Activated B cell treated with CpG ODN at 0.5 μM for 24 hours (primary cell): Measurements from ENCODE around the gene ZFP82. TPM values are rescaled to one million over a fixed set of nuclear protein-coding genes. Genes with fewer than 3 reads are reported as not detected.
A peak's percentile ranks its signal among the peaks of the same experiment; 100 is the strongest.

ENCODE experiments used
- ATAC-seq: fragments of 200-7000 bp; cut with Tn5 transposase; one replicate; pipeline ENCODE4 v1.10.0; 2021; ENCODE audit warnings: low read depth, mild to moderate bottlenecking, moderate library complexity
- CTCF ChIA-PET: fragments of 350-600 bp; sonication (Branson Sonifier 250); formaldehyde crosslinking; loops from one replicate; lab custom pipeline; 2021; ENCODE audit warnings: antibody characterized with exemption; lab: Charles Lee
- POLR2A ChIA-PET: fragments of 350-600 bp; sonication (Branson Sonifier 250); formaldehyde crosslinking; loops from one replicate; lab custom pipeline; 2021; ENCODE audit warnings: antibody characterized with exemption; lab: Charles Lee
- DNase-seq: peaks from one replicate; pipeline ENCODE4 v3.0.0; 2022
- H3K27ac Mint-ChIP-seq: one replicate; pipeline ENCODE4 v1.8.0; 2020; ENCODE audit warnings: mixed read lengths
- H3K27me3 Mint-ChIP-seq: one replicate; pipeline ENCODE4 v1.8.0; 2021; ENCODE audit warnings: mixed read lengths
- H3K36me3 Mint-ChIP-seq: one replicate; pipeline ENCODE4 v1.8.0; 2021; ENCODE audit warnings: low read depth, mixed read lengths
- H3K4me1 Mint-ChIP-seq: one replicate; pipeline ENCODE4 v1.8.0; 2021; ENCODE audit warnings: mixed read lengths
- H3K4me3 Mint-ChIP-seq: one replicate; pipeline ENCODE4 v1.8.0; 2020; ENCODE audit warnings: mild to moderate bottlenecking, mixed read lengths
- H3K9me3 Mint-ChIP-seq: one replicate; pipeline ENCODE4 v1.8.0; 2020; ENCODE audit warnings: mixed read lengths
- intact Hi-C: fragments of 100-400 bp; cut with micrococcal nuclease; formaldehyde crosslinking; loops from one replicate; pipeline ENCODE4 v1.15.1; 2024
- total RNA-seq: library from RNA; stranded (reverse); gene quantifications from 2 replicates; pipeline ENCODE4 v1.2.3, GENCODE V29; 2022
- TF ChIP-seq, protein P1 (sequence below): fragments of 200-600 bp; IDR thresholded peaks from one replicate; pipeline ENCODE4 v1.8.0; 2022; ENCODE audit warnings: antibody characterized with exemption, mild to moderate bottlenecking

ZFP82 gene
- total RNA-seq, 1 donor from 2014 or later = 11.4 TPM

DNA sequence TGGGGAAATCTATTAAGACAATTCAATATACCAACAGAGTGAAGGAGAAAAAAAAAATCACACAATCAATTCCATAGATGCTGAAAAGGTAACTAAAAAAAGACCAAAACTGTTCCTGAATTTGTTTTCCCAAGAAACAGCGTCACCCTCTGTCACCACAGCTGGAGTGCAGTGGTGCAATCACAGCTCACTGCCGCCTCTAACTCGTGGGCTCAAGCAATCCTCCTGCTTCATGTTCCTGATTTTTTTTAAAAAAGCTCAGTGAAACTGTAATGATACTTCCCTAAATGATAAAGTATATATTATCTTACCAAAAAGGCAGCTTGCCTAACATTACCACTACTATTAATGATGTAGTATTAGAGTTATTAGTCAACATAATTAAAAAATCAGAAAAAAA is 19.9 kb downstream of the ZFP82 start:
- ATAC-seq (no peak), DNase-seq (no peak)
- peaks cover 63% of the 10 kb centered on the region for H3K36me3 Mint-ChIP-seq
- no peak overlapping the region for H3K4me3 Mint-ChIP-seq
- TF ChIP-seq, protein P1, sequence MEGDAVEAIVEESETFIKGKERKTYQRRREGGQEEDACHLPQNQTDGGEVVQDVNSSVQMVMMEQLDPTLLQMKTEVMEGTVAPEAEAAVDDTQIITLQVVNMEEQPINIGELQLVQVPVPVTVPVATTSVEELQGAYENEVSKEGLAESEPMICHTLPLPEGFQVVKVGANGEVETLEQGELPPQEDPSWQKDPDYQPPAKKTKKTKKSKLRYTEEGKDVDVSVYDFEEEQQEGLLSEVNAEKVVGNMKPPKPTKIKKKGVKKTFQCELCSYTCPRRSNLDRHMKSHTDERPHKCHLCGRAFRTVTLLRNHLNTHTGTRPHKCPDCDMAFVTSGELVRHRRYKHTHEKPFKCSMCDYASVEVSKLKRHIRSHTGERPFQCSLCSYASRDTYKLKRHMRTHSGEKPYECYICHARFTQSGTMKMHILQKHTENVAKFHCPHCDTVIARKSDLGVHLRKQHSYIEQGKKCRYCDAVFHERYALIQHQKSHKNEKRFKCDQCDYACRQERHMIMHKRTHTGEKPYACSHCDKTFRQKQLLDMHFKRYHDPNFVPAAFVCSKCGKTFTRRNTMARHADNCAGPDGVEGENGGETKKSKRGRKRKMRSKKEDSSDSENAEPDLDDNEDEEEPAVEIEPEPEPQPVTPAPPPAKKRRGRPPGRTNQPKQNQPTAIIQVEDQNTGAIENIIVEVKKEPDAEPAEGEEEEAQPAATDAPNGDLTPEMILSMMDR = no peak
- POLR2A ChIA-PET = no interaction called here
- no peaks in the 10 kb centered on the region for H3K27me3 Mint-ChIP-seq
- intact Hi-C loops = no loop called here
- no peak overlapping the region for H3K27ac Mint-ChIP-seq
- CTCF ChIA-PET = no interaction called here
- peaks cover 22% of the 10 kb centered on the region for H3K4me1 Mint-ChIP-seq
- peaks cover 22% of the 10 kb centered on the region for H3K9me3 Mint-ChIP-seq

DNA sequence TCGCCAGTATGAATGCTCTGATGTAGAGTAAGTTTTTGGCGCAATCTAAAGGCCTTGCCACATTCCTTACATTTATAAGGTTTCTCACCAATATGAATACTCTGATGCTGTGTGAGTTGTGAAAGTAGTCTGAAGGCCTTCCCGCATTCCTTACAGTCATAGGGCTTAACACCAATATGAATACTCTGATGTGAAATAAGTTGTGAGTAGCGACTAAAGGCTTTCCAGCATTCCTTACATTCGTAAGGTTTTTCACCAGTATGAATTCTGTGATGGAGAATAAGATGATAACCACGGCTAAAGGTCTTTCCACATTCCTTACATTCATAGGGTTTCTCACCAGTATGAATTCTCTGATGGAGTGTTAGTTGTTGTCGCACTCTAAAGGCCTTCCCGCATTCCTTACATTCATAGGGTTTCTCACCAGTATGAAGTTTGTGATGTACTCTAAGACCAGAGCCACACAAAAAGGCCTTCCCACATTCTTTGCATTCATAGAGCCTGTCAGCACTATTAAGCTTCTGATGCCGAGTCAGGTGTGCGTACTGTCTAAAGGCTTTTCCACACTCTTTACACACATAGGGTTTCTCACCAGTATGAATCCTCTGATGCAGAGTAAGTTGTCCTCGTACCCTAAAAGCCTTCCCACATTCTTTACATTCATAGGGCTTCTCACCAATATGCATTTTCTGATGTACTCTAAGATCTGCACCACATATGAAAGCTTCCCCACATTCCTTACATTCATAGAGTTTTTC is 25.3 kb downstream of the ZFP82 start:
- CTCF ChIA-PET = no interaction called here
- intact Hi-C loops = no loop called here
- no peak overlapping the region for H3K4me3 Mint-ChIP-seq
- POLR2A ChIA-PET = no interaction called here
- ATAC-seq (no peak), DNase-seq (no peak)
- no peaks in the 10 kb centered on the region for H3K27me3 Mint-ChIP-seq
- peaks cover 70% of the 10 kb centered on the region for H3K36me3 Mint-ChIP-seq
- peaks cover 34% of the 10 kb centered on the region for H3K9me3 Mint-ChIP-seq
- TF ChIP-seq, protein P1 = no peak
- H3K4me1 Mint-ChIP-seq = no peaks in the 10 kb centered on the region
- no peak overlapping the region for H3K27ac Mint-ChIP-seq

DNA sequence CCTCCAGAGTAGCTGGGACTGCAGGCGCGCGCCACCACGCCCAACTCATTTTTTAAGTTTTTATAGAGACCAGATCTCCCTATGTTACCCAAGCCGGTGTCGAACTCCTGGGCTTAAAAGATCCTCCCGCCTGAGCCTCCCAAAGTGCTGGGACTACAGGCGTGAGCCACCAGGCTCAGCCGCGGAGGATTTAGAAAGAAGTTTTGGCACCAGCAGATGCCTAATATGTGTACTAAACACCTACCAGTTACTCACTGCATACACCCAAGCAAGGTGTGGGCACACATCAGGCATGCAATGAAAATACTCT is 39.0 kb downstream of the ZFP82 start:
- ATAC-seq (no peak), DNase-seq (no peak)
- Mint-ChIP-seq H3K27ac (peak overlapping the region; percentile 69), H3K36me3 (peaks cover 6% of the 10 kb centered on the region), H3K4me3 (peak overlapping the region; percentile 94), H3K27me3 (no peaks in the 10 kb centered on the region), H3K4me1 (peaks cover 21% of the 10 kb centered on the region), H3K9me3 (peaks cover 6% of the 10 kb centered on the region)
- POLR2A ChIA-PET = interaction anchor here (0.6 to 3.0 kb wide), 12 partner anchors 22 to 1215 kb away, joined by 3 to 26 read pairs (median 6); partner anchors contain the start of genes ZFP82, ZNF260, ZNF345 and ZNF529
- TF ChIP-seq, protein P1 = no peak
- CTCF ChIA-PET = interaction anchor here (0.9 to 1.5 kb wide), 2 partner anchors 114 to 251 kb away, joined by 3 to 5 read pairs; no protein-coding TSS in a partner anchor
- intact Hi-C loops = loop anchor here (1.0 to 5.0 kb wide), 12 partner anchors 22 to 1088 kb away; partner anchors contain the start of genes ZFP82, ZNF260, ZNF345 and ZNF420

DNA sequence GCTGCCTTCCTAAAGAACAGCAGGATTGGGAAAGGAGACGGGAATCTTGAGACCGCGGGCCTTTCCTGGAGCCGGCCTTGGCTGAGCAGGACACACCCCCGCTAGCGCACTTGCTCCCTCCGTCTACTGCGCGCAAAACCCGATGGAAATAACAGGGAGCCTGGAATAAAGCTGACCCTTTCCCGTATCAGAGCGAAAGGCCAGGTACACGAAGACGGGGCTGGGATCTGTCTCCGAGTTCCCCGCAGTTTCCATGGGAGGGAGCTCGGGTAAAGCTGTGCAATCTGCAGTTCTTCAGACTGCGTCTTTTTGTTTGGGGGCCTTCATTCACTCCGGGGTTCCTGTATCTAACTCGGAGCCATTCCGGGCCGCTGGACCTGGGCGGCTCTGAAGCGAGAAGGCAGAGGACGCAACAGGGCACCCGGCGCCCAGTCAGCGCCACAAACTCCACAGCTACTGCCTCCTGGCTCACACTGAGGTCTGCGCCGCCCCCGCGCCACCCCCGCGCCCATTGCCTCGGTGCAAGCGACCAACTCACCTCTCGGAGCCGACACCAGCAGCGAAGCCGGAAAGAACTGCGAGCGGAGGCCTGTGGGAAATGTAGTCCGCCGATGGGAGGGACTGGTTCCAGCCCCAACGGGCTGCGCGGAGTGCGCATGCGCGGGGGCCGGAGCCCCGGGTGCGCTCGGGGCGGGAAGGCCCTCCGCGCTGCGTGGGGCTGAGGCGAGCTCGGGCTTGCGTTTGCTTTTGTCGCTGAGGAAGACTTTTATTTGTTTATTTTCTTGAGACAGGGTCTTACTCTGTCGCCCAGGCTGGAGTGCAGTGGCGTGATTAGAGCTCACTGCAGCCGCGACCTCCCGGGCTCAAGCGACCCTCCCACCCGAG is 39.6 kb downstream of the ZFP82 start, which contains the start of gene ZFP14:
TSS of gene ZFP14 (minus strand) at position 577 of the 885 bp plus-strand sequence. CDS start 11,309 bp downstream, outside the sequence.
- intact Hi-C loops = loop anchor here (1.0 to 5.0 kb wide), 14 partner anchors 22 to 1088 kb away; partner anchors contain the start of genes ZFP82, ZNF260, ZNF345 and ZNF420
- no peaks in the 10 kb centered on the region for H3K27me3 Mint-ChIP-seq
- H3K36me3 Mint-ChIP-seq = peaks cover 6% of the 10 kb centered on the region
- ChIA-PET POLR2A (interaction anchor here (0.5 to 3.0 kb wide), 15 partner anchors 22 to 1216 kb away, joined by 3 to 26 read pairs (median 6); partner anchors contain the start of genes ZFP82, ZNF260, ZNF345 and ZNF382), CTCF (interaction anchor here (0.9 to 1.5 kb wide), 3 partner anchors 110 to 251 kb away, joined by 3 to 5 read pairs (median 5); partner anchors contain the start of gene ZNF566)
- peak within 1 kb of the TSS; percentile 94 for H3K4me3 Mint-ChIP-seq
- peaks cover 6% of the 10 kb centered on the region for H3K9me3 Mint-ChIP-seq
- H3K27ac Mint-ChIP-seq = peak within 1 kb of the TSS; percentile 96
- ATAC-seq (peak; percentile 99), DNase-seq (peak; percentile 92)
- H3K4me1 Mint-ChIP-seq = peaks cover 21% of the 10 kb centered on the region
- TF ChIP-seq, protein P1 = no peak
